WTC11 (cell line): ENCODE results near the gene NUP210. TPM values are rescaled to one million over a fixed set of nuclear protein-coding genes. Genes with fewer than 3 reads are reported as not detected.

Experiments used
- ATAC-seq: fragments of 200-7000 bp; cut with Tn5 transposase; 2 replicates; pipeline ENCODE4 v1.10.0; 2021; ENCODE audit warnings: mild to moderate bottlenecking, moderate library complexity
- CTCF ChIA-PET: fragments of 300-600 bp; sonication (Branson Sonifier 250); formaldehyde crosslinking; loops from one replicate; lab custom pipeline; 2021; ENCODE audit warnings: antibody characterized with exemption; lab: Charles Lee
- POLR2A ChIA-PET: fragments of 350-600 bp; sonication (Branson Sonifier 250); formaldehyde crosslinking; loops from one replicate; lab custom pipeline; 2021; ENCODE audit warnings: antibody characterized with exemption; lab: Charles Lee
- DNase-seq: peaks from one replicate; pipeline ENCODE4 v3.0.0; 2021; ENCODE audit warnings: low spot score
- H3K27ac Mint-ChIP-seq: 2 replicates; pipeline ENCODE4 v1.8.0; 2021; ENCODE audit warnings: mixed read lengths
- H3K27me3 Mint-ChIP-seq: 2 replicates; pipeline ENCODE4 v1.8.0; 2021; ENCODE audit warnings: low read depth, mild to moderate bottlenecking, moderate library complexity, mixed read lengths
- H3K36me3 Mint-ChIP-seq: 2 replicates; pipeline ENCODE4 v1.8.0; 2021; ENCODE audit warnings: mixed read lengths
- H3K4me1 Mint-ChIP-seq: 2 replicates; pipeline ENCODE4 v1.8.0; 2022; ENCODE audit warnings: mixed read lengths
- H3K4me3 Mint-ChIP-seq: 2 replicates; pipeline ENCODE4 v1.8.0; 2021; ENCODE audit warnings: mild to moderate bottlenecking, moderate library complexity, mixed read lengths
- H3K9me3 Mint-ChIP-seq: 2 replicates; pipeline ENCODE4 v1.8.0; 2021; ENCODE audit warnings: mixed read lengths
- ARID4B ChIP-seq: sonication (generic); formaldehyde crosslinking; IDR thresholded peaks from 2 replicates; pipeline ENCODE4 v1.8.0; 2023; ENCODE audit warnings: missing genetic modification reagents, mild to moderate bottlenecking, borderline replicate concordance
- ELF4 ChIP-seq: sonication (generic); formaldehyde crosslinking; IDR thresholded peaks from 2 replicates; pipeline ENCODE4 v1.8.1; 2022; ENCODE audit warnings: low read depth, mild to moderate bottlenecking, moderate library complexity, missing genetic modification reagents
- ESRRA ChIP-seq: sonication (generic); formaldehyde crosslinking; IDR thresholded peaks from 2 replicates; pipeline ENCODE4 v1.8.1; 2022; ENCODE audit warnings: mild to moderate bottlenecking, missing genetic modification reagents, borderline replicate concordance
- MYBL2 ChIP-seq: sonication (generic); formaldehyde crosslinking; IDR thresholded peaks from 2 replicates; pipeline ENCODE4 v1.8.1; 2023; ENCODE audit warnings: mild to moderate bottlenecking, moderate library complexity, missing genetic modification reagents
- NR1H2 ChIP-seq: sonication (generic); formaldehyde crosslinking; IDR thresholded peaks from 2 replicates; pipeline ENCODE4 v1.9.0; 2021; ENCODE audit warnings: mild to moderate bottlenecking, moderate library complexity, missing genetic modification reagents
- NR3C1 ChIP-seq: sonication (generic); formaldehyde crosslinking; conservative IDR thresholded peaks from 2 replicates; pipeline ENCODE4 v1.8.1; 2023; ENCODE audit warnings: low read depth, mild to moderate bottlenecking, missing genetic modification reagents
- PREB ChIP-seq: sonication (generic); formaldehyde crosslinking; IDR thresholded peaks from 2 replicates; pipeline ENCODE4 v1.8.1; 2022; ENCODE audit warnings: mild to moderate bottlenecking, missing genetic modification reagents, moderate library complexity, borderline replicate concordance
- SMAD4 ChIP-seq: sonication (generic); formaldehyde crosslinking; IDR thresholded peaks from 2 replicates; pipeline ENCODE4 v1.8.0; 2022; ENCODE audit warnings: mild to moderate bottlenecking, missing genetic modification reagents
- TCF7 ChIP-seq: sonication (generic); formaldehyde crosslinking; IDR thresholded peaks from 2 replicates; pipeline ENCODE4 v1.8.0; 2022; ENCODE audit warnings: mild to moderate bottlenecking, low read depth, missing genetic modification reagents, moderate library complexity
- USF1 ChIP-seq: sonication (generic); formaldehyde crosslinking; IDR thresholded peaks from 2 replicates; pipeline ENCODE4 v1.8.0; 2022; ENCODE audit warnings: mild to moderate bottlenecking, missing genetic modification reagents
- ZNF121 ChIP-seq: sonication (generic); formaldehyde crosslinking; IDR thresholded peaks from 2 replicates; pipeline ENCODE4 v1.8.0; 2023; ENCODE audit warnings: missing genetic modification reagents
- ZNF138 ChIP-seq: sonication (generic); formaldehyde crosslinking; conservative IDR thresholded peaks from 2 replicates; pipeline ENCODE4 v1.8.1; 2022; ENCODE audit warnings: mild to moderate bottlenecking, moderate library complexity, missing genetic modification reagents
- ZNF219 ChIP-seq: sonication (generic); formaldehyde crosslinking; IDR thresholded peaks from 2 replicates; pipeline ENCODE4 v1.8.0; 2023; ENCODE audit warnings: missing genetic modification reagents, mild to moderate bottlenecking, borderline replicate concordance
- ZNF423 ChIP-seq: fragments of 250-450 bp; sonication (Bioruptor Pico); IDR thresholded peaks from 2 replicates; pipeline ENCODE4 v2.1.2; 2022; ENCODE audit warnings: mild to moderate bottlenecking, moderate library complexity
- ZNF425 ChIP-seq: fragments of 250-450 bp; sonication (Bioruptor Pico); conservative IDR thresholded peaks from 2 replicates; pipeline ENCODE4 v1.9.0; 2021; ENCODE audit warnings: mild to moderate bottlenecking
- ZNF532 ChIP-seq: fragments of 250-450 bp; sonication (Bioruptor Pico); IDR thresholded peaks from 2 replicates; pipeline ENCODE4 v1.9.0; 2021; ENCODE audit warnings: mild to moderate bottlenecking, borderline replicate concordance
- total RNA-seq: library from RNA; stranded (reverse); gene quantifications from 3 replicates; pipeline ENCODE4 v1.2.3, GENCODE V29; 2021
- TF ChIP-seq, protein P1 (sequence below): sonication (generic); formaldehyde crosslinking; IDR thresholded peaks from 2 replicates; pipeline ENCODE4 v1.8.1; 2023; ENCODE audit warnings: mild to moderate bottlenecking, missing genetic modification reagents
- TF ChIP-seq, protein P2 (sequence below): sonication (generic); formaldehyde crosslinking; IDR thresholded peaks from 2 replicates; pipeline ENCODE4 v1.8.1; 2022; ENCODE audit warnings: mild to moderate bottlenecking, moderate library complexity, missing genetic modification reagents

NUP210 gene
- total RNA-seq, 1 experiment from 2014 or later: 59.2 TPM

- TF ChIP-seq NR3C1 (CRISPR knock-in tag) (no peak), ARID4B (CRISPR knock-in tag) (no peak), PREB (no peak), ZNF121 (CRISPR knock-in tag) (no peak), USF1 (CRISPR knock-in tag) (no peak), NR1H2 (CRISPR knock-in tag) (no peak), ZNF219 (CRISPR knock-in tag) (no peak), MYBL2 (CRISPR knock-in tag) (no peak), ZNF532 (CRISPR knock-in tag) (no peak), TCF7 (CRISPR knock-in tag) (no peak), ZNF423 (CRISPR knock-in tag) (no peak)
- TF ChIP-seq, protein P1, sequence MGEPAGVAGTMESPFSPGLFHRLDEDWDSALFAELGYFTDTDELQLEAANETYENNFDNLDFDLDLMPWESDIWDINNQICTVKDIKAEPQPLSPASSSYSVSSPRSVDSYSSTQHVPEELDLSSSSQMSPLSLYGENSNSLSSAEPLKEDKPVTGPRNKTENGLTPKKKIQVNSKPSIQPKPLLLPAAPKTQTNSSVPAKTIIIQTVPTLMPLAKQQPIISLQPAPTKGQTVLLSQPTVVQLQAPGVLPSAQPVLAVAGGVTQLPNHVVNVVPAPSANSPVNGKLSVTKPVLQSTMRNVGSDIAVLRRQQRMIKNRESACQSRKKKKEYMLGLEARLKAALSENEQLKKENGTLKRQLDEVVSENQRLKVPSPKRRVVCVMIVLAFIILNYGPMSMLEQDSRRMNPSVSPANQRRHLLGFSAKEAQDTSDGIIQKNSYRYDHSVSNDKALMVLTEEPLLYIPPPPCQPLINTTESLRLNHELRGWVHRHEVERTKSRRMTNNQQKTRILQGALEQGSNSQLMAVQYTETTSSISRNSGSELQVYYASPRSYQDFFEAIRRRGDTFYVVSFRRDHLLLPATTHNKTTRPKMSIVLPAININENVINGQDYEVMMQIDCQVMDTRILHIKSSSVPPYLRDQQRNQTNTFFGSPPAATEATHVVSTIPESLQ: no peak
- CTCF ChIA-PET: interaction anchor here (1.0 to 3.7 kb wide), 2 partner anchors 9 to 169 kb away, joined by 3 to 13 read pairs; no protein-coding TSS in a partner anchor
- DNase-seq: no peak
- no peak for ATAC-seq
- H3K27ac Mint-ChIP-seq: no peak overlapping the region
- H3K4me1 Mint-ChIP-seq: peaks cover 27% of the 10 kb centered on the region
- no peaks in the 10 kb centered on the region for H3K27me3 Mint-ChIP-seq
- POLR2A ChIA-PET: no interaction called here
- no peaks in the 10 kb centered on the region for H3K36me3 Mint-ChIP-seq
- H3K9me3 Mint-ChIP-seq: peaks cover 1% of the 10 kb centered on the region
- no peak overlapping the region for H3K4me3 Mint-ChIP-seq
Observed at GRCh38 chr3:13292375-13292774, 127.7 kb downstream of the NUP210 start.

DNA sequence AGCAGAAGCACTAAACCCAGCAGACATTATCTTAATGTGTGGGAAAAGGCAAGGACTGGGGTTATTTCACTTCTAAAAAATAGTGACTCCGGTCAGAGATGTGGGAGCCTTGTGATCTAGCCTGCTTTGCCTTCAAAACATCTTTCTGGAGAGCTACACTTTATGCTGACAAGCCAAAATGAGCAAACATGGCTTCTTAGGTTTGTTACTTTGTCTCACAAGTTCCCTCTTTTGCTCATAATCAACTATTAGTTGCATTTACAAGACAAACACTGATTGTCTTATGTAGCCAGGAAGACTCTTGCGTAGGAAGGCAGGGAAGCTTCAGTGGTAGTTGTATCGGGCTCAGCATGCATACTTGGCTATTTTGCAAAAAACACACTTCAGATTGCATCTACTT is 129.2 kb downstream of the NUP210 start:
- Mint-ChIP-seq H3K27ac (peak overlapping the region; percentile 15; the same call in 1 of the 2 replicates), H3K4me1 (peaks cover 15% of the 10 kb centered on the region)
- TF ChIP-seq ZNF425 (CRISPR knock-in tag) (no peak), ELF4 (CRISPR knock-in tag) (no peak), ESRRA (CRISPR knock-in tag) (no peak), ZNF138 (CRISPR knock-in tag) (no peak), SMAD4 (no peak)
- TF ChIP-seq, protein P2, sequence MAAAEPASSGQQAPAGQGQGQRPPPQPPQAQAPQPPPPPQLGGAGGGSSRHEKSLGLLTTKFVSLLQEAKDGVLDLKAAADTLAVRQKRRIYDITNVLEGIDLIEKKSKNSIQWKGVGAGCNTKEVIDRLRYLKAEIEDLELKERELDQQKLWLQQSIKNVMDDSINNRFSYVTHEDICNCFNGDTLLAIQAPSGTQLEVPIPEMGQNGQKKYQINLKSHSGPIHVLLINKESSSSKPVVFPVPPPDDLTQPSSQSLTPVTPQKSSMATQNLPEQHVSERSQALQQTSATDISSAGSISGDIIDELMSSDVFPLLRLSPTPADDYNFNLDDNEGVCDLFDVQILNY (CRISPR knock-in tag): no peak
- TF ChIP-seq, all 79 proteins: peak for 0
- Mint-ChIP-seq H3K36me3 (peaks cover 6% of the 10 kb centered on the region), H3K4me3 (no peak overlapping the region), H3K27me3 (no peaks in the 10 kb centered on the region), H3K9me3 (peaks cover 14% of the 10 kb centered on the region)
- ATAC-seq: no peak
- DNase-seq: no peak
- ChIA-PET CTCF (interaction anchor here (0.9 to 3.7 kb wide), 2 partner anchors 8 to 237 kb away, joined by 4 to 13 read pairs; no protein-coding TSS in a partner anchor), POLR2A (no interaction called here)
